GM12878 (cell line): ENCODE data around the gene AFG1L. TPM values are rescaled to one million over a fixed set of nuclear protein-coding genes. Genes with fewer than 3 reads are reported as not detected.
"Not testable (repeated sequence)": the region's sequence is repeated elsewhere in the genome, so short reads cannot be mapped to it uniquely, and the experiment has no call there.

ENCODE experiments used
- ATAC-seq: fragments of 200-7000 bp; cut with Tn5 transposase; 3 replicates; pipeline ENCODE4 v1.9.1; 2020; ENCODE audit warnings: mild to moderate bottlenecking, moderate library complexity
- BruUV-seq: library from RNA; stranded (reverse); fragments of 400-500 nt; replicated peaks from 2 replicates; lab custom pipeline; 2021; lab: Mats Ljungman, UMichigan
- CTCF ChIA-PET: fragments of 300-600 bp; sonication (Branson Sonifier 250); formaldehyde crosslinking; extraction: SDS; loops from one replicate; lab custom pipeline; 2021; ENCODE audit warnings: inconsistent platforms; lab: Yijun Ruan, JAX
- POLR2A ChIA-PET: fragments of 350-600 bp; formaldehyde crosslinking; extraction: SDS; loops from one replicate; lab custom pipeline; 2021; ENCODE audit warnings: inconsistent platforms; lab: Charles Lee
- RAD21 ChIA-PET: fragments of 300-600 bp; sonication (Branson Sonifier 250); formaldehyde crosslinking; loops from one replicate; lab custom pipeline; 2023; ENCODE audit warnings: antibody characterized with exemption; ENCODE audit not compliant: unreplicated experiment; lab: Charles Lee
- SMC1A ChIA-PET: fragments of 300-600 bp; sonication (Branson Sonifier 250); formaldehyde crosslinking; loops from one replicate; lab custom pipeline; 2023; ENCODE audit not compliant: unreplicated experiment, uncharacterized antibody; lab: Charles Lee
- DNase-seq: peaks from one replicate; pipeline ENCODE4 v3.0.0-alpha.2; 2011; ENCODE audit warnings: low read depth, low spot score
- FAIRE-seq: peaks from 3 replicates; lab custom pipeline; 2011; peaks lifted over from hg19 to GRCh38; lab: Jason Lieb, UNC
- H2AFZ ChIP-seq: 2 replicates; pipeline ENCODE4 v1.6.0; 2011; ENCODE audit warnings: low read depth, low read length, control low read depth; ENCODE audit not compliant: control insufficient read depth
- H3K27ac ChIP-seq: 2 replicates; pipeline ENCODE4 v1.5.1; 2011; ENCODE audit warnings: control low read depth; ENCODE audit not compliant: control insufficient read depth, insufficient read depth
- H3K27me3 ChIP-seq, 2 experiments: replicated peaks in 1 of 2; 2 replicates each; pipeline versions ENCODE4 v1.6.0 to v1.6.1; 2011; ENCODE audit warnings: low read length in 1 of 2; ENCODE audit not compliant: control insufficient read depth in 2 of 2, insufficient read depth in 2 of 2
- H3K36me3 ChIP-seq, 2 experiments: 2 replicates each; pipeline ENCODE4 v1.5.1; 2011; ENCODE audit warnings: low read length in 1 of 2; ENCODE audit not compliant: control insufficient read depth in 2 of 2, insufficient read depth in 2 of 2
- H3K4me1 ChIP-seq: 2 replicates; pipeline ENCODE4 v1.6.1; 2011; ENCODE audit warnings: mild to moderate bottlenecking, low read length, moderate library complexity, mixed read lengths; ENCODE audit not compliant: control insufficient read depth, insufficient read depth
- H3K4me2 ChIP-seq: 2 replicates; pipeline ENCODE4 v1.6.0; 2011; ENCODE audit warnings: control low read depth; ENCODE audit not compliant: control insufficient read depth, insufficient read depth
- H3K4me3 ChIP-seq: fragments of 200-600 bp; sonication (generic); 2 replicates; pipeline ENCODE4 v1.5.1; 2016
- H3K79me2 ChIP-seq: 2 replicates; pipeline ENCODE4 v1.6.0; 2011; ENCODE audit warnings: low read length; ENCODE audit not compliant: control insufficient read depth, insufficient read depth
- H3K9ac ChIP-seq: 2 replicates; pipeline ENCODE4 v1.8.0; 2011; ENCODE audit warnings: low read length, control low read depth, mixed read lengths; ENCODE audit not compliant: control insufficient read depth, insufficient read depth
- H3K9me3 ChIP-seq: replicated peaks from 3 replicates; pipeline ENCODE4 v1.5.1; 2011; ENCODE audit warnings: mild to moderate bottlenecking, low read length; ENCODE audit not compliant: control insufficient read depth, insufficient read depth
- H4K20me1 ChIP-seq: 2 replicates; pipeline ENCODE4 v1.6.0; 2011; ENCODE audit not compliant: control insufficient read depth, insufficient read depth
- SPI1 ChIP-seq: IDR thresholded peaks from 2 replicates; pipeline ENCODE4 v1.6.1; 2011; ENCODE audit warnings: low read depth, mild to moderate bottlenecking, low read length, moderate library complexity, borderline replicate concordance; ENCODE audit not compliant: insufficient read depth
- WGBS: methylation state at CpG from one replicate; pipeline ENCODE4 v1.1.6; 2016; ENCODE audit warnings: low lambda C conversion rate; ENCODE audit not compliant: insufficient replicate concordance, insufficient coverage; ENCODE audit errors: missing lambda C conversion rate; 5-methylcytosine and 5-hydroxymethylcytosine counted together
- in situ Hi-C: fragments of 300-500 bp; cut with MboI; formaldehyde crosslinking; loops from 9 replicates; pipeline ENCODE4 v1.14.3; 2018; ENCODE audit warnings: mixed read lengths
- intact Hi-C: fragments of 100-400 bp; cut with micrococcal nuclease; formaldehyde crosslinking; loops from one replicate; pipeline ENCODE4 v1.14.2; 2022; ENCODE audit not compliant: unreplicated experiment
- polyA plus RNA-seq, 11 experiments: library from polyadenylated mRNA; depleted of rRNA in 4 of 11; unstranded in 6 of 11; stranded (reverse) in 5 of 11; fragments of >200 nt; fragmentation: Nextera tagmentation in 4 of 11; fragmentation: Illumina TruSeq in 1 of 11; extraction: Ambion mirVana in 4 of 11; extraction: Trizol in 1 of 11; gene quantifications; 1 replicate in 1 of 11; 2 replicates in 10 of 11; pipeline versions ENCODE4 v1.2.1 to v1.2.3, GENCODE V29; 2011 to 2016; ENCODE audit warnings: inconsistent platforms in 2 of 11, missing spikeins in 2 of 11, low read depth in 1 of 11
- total RNA-seq, 4 experiments: library from RNA; depleted of rRNA in 3 of 4; stranded (reverse); fragments of >200 nt in 3 of 4; fragmentation: Illumina TruSeq in 1 of 4; extraction: Trizol in 1 of 4; gene quantifications; 2 replicates each; pipeline versions ENCODE4 v1.2.1 to v1.2.3, GENCODE V29; 2013 to 2021

Gene AFG1L
- total and polyA plus RNA-seq, 10 of the 15 experiments (the other 5 are each of a cell fraction or from before 2014, with no cell fraction given): 2.3 to 9.0 (median 4.3) TPM

GRCh38 chr6:108408861-108409260, 114.0 kb downstream of the AFG1L start:
- ChIA-PET CTCF (no interaction called here), SMC1A (no interaction called here), POLR2A (no interaction called here)
- WGBS: 98% methylated on average over 3 of the region's 3 CpGs
- H3K36me3 ChIP-seq: no peaks in the 10 kb centered on the region
- no peak for ATAC-seq
- H3K4me2 ChIP-seq: no peak overlapping the region
- DNase-seq: no peak
- no peaks in the 10 kb centered on the region for H4K20me1 ChIP-seq
- H3K27ac ChIP-seq: no peak overlapping the region
- in situ Hi-C loops: no loop called here
- no peak overlapping the region for H3K4me3 ChIP-seq
- no peak for TF ChIP-seq SPI1
- TF ChIP-seq, all 136 proteins: peak for 0
- RAD21 ChIA-PET: no interaction called here
- Histone ChIP-seq H3K79me2 (no peaks in the 10 kb centered on the region), H3K27me3 (no peaks in the 10 kb centered on the region), H3K4me1 (no peaks in the 10 kb centered on the region), H2AFZ (no peak overlapping the region), H3K9ac (no peak overlapping the region), H3K9me3 (no peaks in the 10 kb centered on the region; the same call in 2 of the 3 replicates)
- FAIRE-seq: no peak
- intact Hi-C loops: no loop called here
- no TSS peak for BruUV-seq

- H3K27me3 ChIP-seq, DNase-seq, H3K9me3 ChIP-seq, BruUV-seq, SMC1A ChIA-PET, H3K9ac ChIP-seq, ATAC-seq, in situ Hi-C loops, intact Hi-C loops, H4K20me1 ChIP-seq, H3K4me1 ChIP-seq, H3K36me3 ChIP-seq, CTCF ChIA-PET, H3K4me2 ChIP-seq, RAD21 ChIA-PET, H3K27ac ChIP-seq, POLR2A ChIA-PET, FAIRE-seq, H3K79me2 ChIP-seq, H2AFZ ChIP-seq, H3K4me3 ChIP-seq: not testable (repeated sequence)
- 61% methylated on average over 5 of the region's 5 CpGs for WGBS
Measured at GRCh38 chr6:108416047-108416833, 121.4 kb downstream of the AFG1L start.
